ENCODE measurements around the gene NXPH3.

DNA sequence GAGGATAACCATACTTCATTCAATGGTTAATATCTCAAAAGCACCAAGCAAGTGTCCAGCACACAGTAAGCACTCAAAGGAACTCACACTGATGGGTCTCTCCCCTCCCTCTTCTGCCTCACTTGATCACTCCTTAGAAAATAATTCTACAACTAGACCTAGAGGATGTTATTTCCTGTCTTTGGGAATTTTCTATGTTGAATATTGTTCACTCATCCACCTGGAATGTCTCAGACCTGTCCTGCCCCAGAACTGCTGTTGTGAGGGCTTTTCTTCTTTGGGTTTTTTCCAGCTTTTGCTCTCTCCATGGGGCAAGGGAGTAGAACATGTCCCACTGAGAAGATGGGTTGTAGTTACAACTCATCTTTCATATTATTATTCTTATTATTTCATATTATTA, 25.3 kb downstream of the NXPH3 start:
- TF ChIP-seq, protein P1, sequence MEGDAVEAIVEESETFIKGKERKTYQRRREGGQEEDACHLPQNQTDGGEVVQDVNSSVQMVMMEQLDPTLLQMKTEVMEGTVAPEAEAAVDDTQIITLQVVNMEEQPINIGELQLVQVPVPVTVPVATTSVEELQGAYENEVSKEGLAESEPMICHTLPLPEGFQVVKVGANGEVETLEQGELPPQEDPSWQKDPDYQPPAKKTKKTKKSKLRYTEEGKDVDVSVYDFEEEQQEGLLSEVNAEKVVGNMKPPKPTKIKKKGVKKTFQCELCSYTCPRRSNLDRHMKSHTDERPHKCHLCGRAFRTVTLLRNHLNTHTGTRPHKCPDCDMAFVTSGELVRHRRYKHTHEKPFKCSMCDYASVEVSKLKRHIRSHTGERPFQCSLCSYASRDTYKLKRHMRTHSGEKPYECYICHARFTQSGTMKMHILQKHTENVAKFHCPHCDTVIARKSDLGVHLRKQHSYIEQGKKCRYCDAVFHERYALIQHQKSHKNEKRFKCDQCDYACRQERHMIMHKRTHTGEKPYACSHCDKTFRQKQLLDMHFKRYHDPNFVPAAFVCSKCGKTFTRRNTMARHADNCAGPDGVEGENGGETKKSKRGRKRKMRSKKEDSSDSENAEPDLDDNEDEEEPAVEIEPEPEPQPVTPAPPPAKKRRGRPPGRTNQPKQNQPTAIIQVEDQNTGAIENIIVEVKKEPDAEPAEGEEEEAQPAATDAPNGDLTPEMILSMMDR (IDR thresholded peaks at IDR 0.05), result no peak
- TF ChIP-seq POLR2A (IDR thresholded peaks at IDR 0.05), result no peak

All from thyroid gland (tissue), 4 donors.